Stomach (tissue), 9 donors: ENCODE measurements around the gene TNS3. TPM values are rescaled to one million over a fixed set of nuclear protein-coding genes. Genes with fewer than 3 reads are reported as not detected.

Experiments
- DNase-seq, 2 donors: peaks; one replicate each; pipeline versions ENCODE4 v3.0.0 to v3.0.0-alpha.2; 2013 to 2019
- H3K27ac ChIP-seq, 5 donors: fragments of 200-600 bp in 4 of 5; sonication (generic) in 4 of 5; one replicate each; pipeline ENCODE4 v1.5.1; 2013 to 2019; ENCODE audit warnings: mild to moderate bottlenecking in 1 of 5, moderate library complexity in 1 of 5
- H3K27me3 ChIP-seq, 3 donors: fragments of 200-600 bp; sonication (generic); one replicate each; pipeline ENCODE4 v1.5.1; 2017 to 2019; ENCODE audit warnings: mixed run types in 1 of 3
- H3K36me3 ChIP-seq, 4 donors: fragments of 200-600 bp; sonication (generic); 1 replicate in 3 of 4; 2 replicates in 1 of 4; pipeline ENCODE4 v1.5.1; 2016 to 2019
- H3K4me1 ChIP-seq, 4 donors: fragments of 200-600 bp; sonication (generic); one replicate each; pipeline ENCODE4 v1.5.1; 2016 to 2019
- H3K4me3 ChIP-seq, 4 donors: fragments of 200-600 bp; sonication (generic) in 3 of 4; one replicate each; pipeline ENCODE4 v1.5.1; 2016 to 2019; ENCODE audit warnings: mild to moderate bottlenecking in 1 of 4
- H3K9me3 ChIP-seq, 4 donors: fragments of 200-600 bp; sonication (generic); one replicate each; pipeline ENCODE4 v1.5.1; 2016 to 2019
- EP300 ChIP-seq: sonication (generic); formaldehyde crosslinking; IDR thresholded peaks from one replicate; pipeline ENCODE4 v1.6.1; 2017; ENCODE audit warnings: antibody characterized with exemption
- POLR2A ChIP-seq, 4 donors: fragments of 450-650 bp; IDR thresholded peaks; one replicate each; pipeline ENCODE4 v1.6.1; 2016; ENCODE audit warnings: antibody characterized with exemption in 4 of 4, control low read depth in 2 of 4, mild to moderate bottlenecking in 1 of 4, moderate library complexity in 1 of 4
- POLR2AphosphoS5 ChIP-seq, 3 donors: sonication (generic); formaldehyde crosslinking; IDR thresholded peaks; one replicate each; pipeline ENCODE4 v1.6.1; 2016; ENCODE audit warnings: antibody characterized with exemption in 3 of 3
- WGBS, 5 donors: extraction: QIAGEN DNeasy Blood & Tissue Kit in 3 of 5; methylation state at CpG; one replicate each; pipeline versions ENCODE4 v1.1.5 to v1.1.7; 2013 to 2018; 5-methylcytosine and 5-hydroxymethylcytosine counted together
- intact Hi-C: fragments of 100-400 bp; cut with DNase I; formaldehyde crosslinking; loops from one replicate; pipeline ENCODE4 v1.15.1; 2023; ENCODE audit warnings: low total_unique reads
- polyA plus RNA-seq, 3 donors: library from polyadenylated mRNA; stranded (reverse); fragments of 200-250 nt; gene quantifications; one replicate each; pipeline ENCODE4 v1.2.3, GENCODE V29; 2013
- total RNA-seq, 5 donors: library from RNA; depleted of rRNA; stranded (reverse); fragments of >200 nt; gene quantifications; one replicate each; pipeline versions ENCODE4 v1.1.0 to v1.2.3, GENCODE V29; 2014 to 2016
- TF ChIP-seq, protein P1 (sequence below), 7 experiments: fragments of 450-650 bp in 4 of 7; fragments of 200-600 bp in 3 of 7; sonication (generic) in 3 of 7; IDR thresholded peaks; one replicate each; pipeline ENCODE4 v1.5.1; 2016 to 2019; ENCODE audit warnings: antibody characterized with exemption in 7 of 7, control low read depth in 2 of 7, mild to moderate bottlenecking in 1 of 7
- donor health status: healthy with polysubstance abuse.
- donor health status: Bipolar disorder and iron deficiency.
- donor health status: healthy.

TNS3 gene
- total and polyA plus RNA-seq, 8 donors, result 10.0 to 105 (median 41.0) TPM

DNA sequence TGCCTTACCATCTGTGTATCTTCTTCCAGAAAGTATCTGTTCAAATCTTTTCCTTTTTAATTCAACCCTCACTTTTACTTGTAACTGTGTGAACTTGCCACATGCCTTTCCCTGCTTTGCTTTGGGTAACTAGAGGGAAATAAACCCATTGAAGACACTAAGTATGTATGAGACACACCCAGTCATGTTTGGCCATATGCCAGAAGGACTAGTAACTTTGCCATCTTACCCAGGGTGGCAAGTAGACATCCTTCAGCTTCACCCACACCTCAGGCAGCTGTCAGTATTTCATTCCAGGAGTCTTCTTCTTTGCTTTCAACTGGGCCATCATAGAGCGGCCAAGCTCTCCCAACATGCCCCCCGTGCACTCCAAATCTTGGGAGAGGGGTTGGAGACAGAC is 323.1 kb downstream of the TNS3 start:
- Histone ChIP-seq H3K9me3 (no peaks in the 10 kb centered on the region), H3K27ac (no peak overlapping the region), H3K4me3 (no peak overlapping the region), H3K27me3 (peaks cover 0 to 4% (median 0%) of the 10 kb centered on the region in 3 donors), H3K36me3 (no peaks in the 10 kb centered on the region), H3K4me1 (peaks cover 3 to 20% (median 14%) of the 10 kb centered on the region in 4 donors)
- 92 to 100% (median 96%) methylated on average over 2 of the region's 2 CpGs for WGBS, 5 donors
- TF ChIP-seq, protein P1, sequence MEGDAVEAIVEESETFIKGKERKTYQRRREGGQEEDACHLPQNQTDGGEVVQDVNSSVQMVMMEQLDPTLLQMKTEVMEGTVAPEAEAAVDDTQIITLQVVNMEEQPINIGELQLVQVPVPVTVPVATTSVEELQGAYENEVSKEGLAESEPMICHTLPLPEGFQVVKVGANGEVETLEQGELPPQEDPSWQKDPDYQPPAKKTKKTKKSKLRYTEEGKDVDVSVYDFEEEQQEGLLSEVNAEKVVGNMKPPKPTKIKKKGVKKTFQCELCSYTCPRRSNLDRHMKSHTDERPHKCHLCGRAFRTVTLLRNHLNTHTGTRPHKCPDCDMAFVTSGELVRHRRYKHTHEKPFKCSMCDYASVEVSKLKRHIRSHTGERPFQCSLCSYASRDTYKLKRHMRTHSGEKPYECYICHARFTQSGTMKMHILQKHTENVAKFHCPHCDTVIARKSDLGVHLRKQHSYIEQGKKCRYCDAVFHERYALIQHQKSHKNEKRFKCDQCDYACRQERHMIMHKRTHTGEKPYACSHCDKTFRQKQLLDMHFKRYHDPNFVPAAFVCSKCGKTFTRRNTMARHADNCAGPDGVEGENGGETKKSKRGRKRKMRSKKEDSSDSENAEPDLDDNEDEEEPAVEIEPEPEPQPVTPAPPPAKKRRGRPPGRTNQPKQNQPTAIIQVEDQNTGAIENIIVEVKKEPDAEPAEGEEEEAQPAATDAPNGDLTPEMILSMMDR (IDR thresholded peaks at IDR 0.05), result no peak
- TF ChIP-seq POLR2AphosphoS5 (IDR thresholded peaks at IDR 0.05), result no peak
- intact Hi-C loops, result no loop called here
- DNase-seq, result no peak

- no peak for DNase-seq
- peaks cover 0 to 4% (median 0%) of the 10 kb centered on the region in 3 donors for H3K27me3 ChIP-seq
- intact Hi-C loops, result no loop called here
- TF ChIP-seq POLR2AphosphoS5 (IDR thresholded peaks at IDR 0.05), result no peak
- TF ChIP-seq EP300, result no peak
- TF ChIP-seq, protein P1 (IDR thresholded peaks at IDR 0.05), result no peak
- no peak for TF ChIP-seq POLR2A (IDR thresholded peaks at IDR 0.05)
- no peaks in the 10 kb centered on the region for H3K36me3 ChIP-seq
- no peak overlapping the region for H3K27ac ChIP-seq
- no peaks in the 10 kb centered on the region for H3K9me3 ChIP-seq
- WGBS, 5 donors, result 45 to 73% (median 58%) methylated on average over 4 of the region's 4 CpGs
- peaks cover 7 to 26% (median 19%) of the 10 kb centered on the region in 4 donors for H3K4me1 ChIP-seq
- H3K4me3 ChIP-seq, result no peak overlapping the region
These were observed 325.9 kb downstream of the TNS3 start for GRCh38 chr7:47256016-47256415.

DNA sequence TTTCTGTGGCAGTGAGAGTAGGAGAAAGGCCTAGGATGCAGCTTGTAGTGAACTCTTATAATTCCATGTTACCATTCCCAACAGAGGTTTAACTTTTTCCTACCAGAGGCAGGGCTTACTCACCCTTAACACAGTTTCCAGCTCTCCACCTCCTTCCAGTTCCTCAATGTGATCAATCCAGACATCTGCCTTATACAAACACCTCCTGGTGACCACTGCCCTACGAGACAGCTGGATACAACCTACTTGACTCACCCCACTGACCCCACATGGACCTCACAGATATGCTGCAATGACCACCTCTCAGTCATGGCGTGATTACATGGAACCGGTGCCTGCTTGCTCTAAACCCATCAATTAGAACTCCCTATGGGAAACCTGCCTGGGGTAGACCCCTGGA is 326.5 kb downstream of the TNS3 start:
- Histone ChIP-seq H3K4me3 (no peak overlapping the region), H3K27me3 (peaks cover 0 to 4% (median 0%) of the 10 kb centered on the region in 3 donors), H3K36me3 (no peaks in the 10 kb centered on the region), H3K27ac (no peak overlapping the region), H3K9me3 (no peaks in the 10 kb centered on the region), H3K4me1 (peaks cover 7 to 26% (median 19%) of the 10 kb centered on the region in 4 donors)
- 80 to 89% (median 87%) methylated on average over 3 of the region's 3 CpGs for WGBS, 5 donors
- intact Hi-C loops, result no loop called here
- TF ChIP-seq EP300, result no peak
- TF ChIP-seq, protein P1 (IDR thresholded peaks at IDR 0.05), result no peak
- TF ChIP-seq POLR2AphosphoS5 (IDR thresholded peaks at IDR 0.05), result no peak
- no peak for TF ChIP-seq POLR2A (IDR thresholded peaks at IDR 0.05)
- DNase-seq, result no peak

- peaks cover 7 to 26% (median 19%) of the 10 kb centered on the region in 4 donors for H3K4me1 ChIP-seq
- peaks cover 0 to 4% (median 0%) of the 10 kb centered on the region in 3 donors for H3K27me3 ChIP-seq
- H3K36me3 ChIP-seq, result no peaks in the 10 kb centered on the region
- intact Hi-C loops, result no loop called here
- no peaks in the 10 kb centered on the region for H3K9me3 ChIP-seq
- 76 to 84% (median 77%) methylated on average over 7 of the region's 7 CpGs for WGBS, 5 donors
- no peak for DNase-seq
- H3K4me3 ChIP-seq, result no peak overlapping the region
- TF ChIP-seq EP300, result no peak
- TF ChIP-seq POLR2A (IDR thresholded peaks at IDR 0.05), result no peak
- TF ChIP-seq, protein P1 (IDR thresholded peaks at IDR 0.05), result no peak
- no peak for TF ChIP-seq POLR2AphosphoS5 (IDR thresholded peaks at IDR 0.05)
- peak overlapping the region in 2 of 5 donors; percentile 84 to 89 for H3K27ac ChIP-seq
These were observed 326.9 kb downstream of the TNS3 start for GRCh38 chr7:47255007-47255406.
